C4-2B (cell line): Measurements from ENCODE around the gene MEX3B.

Experiments
- H3K27ac ChIP-seq: fragments of 450-650 bp; 2 replicates; pipeline ENCODE4 v1.5.1; 2017
- ZFX ChIP-seq: fragments of 450-650 bp; IDR thresholded peaks from 2 replicates; pipeline ENCODE4 v1.6.1; 2017
- TF ChIP-seq, protein P1 (sequence below): fragments of 450-650 bp; conservative IDR thresholded peaks from 2 replicates; pipeline ENCODE4 v1.5.1; 2017; ENCODE audit warnings: mild to moderate bottlenecking

The MEX3B gene

DNA sequence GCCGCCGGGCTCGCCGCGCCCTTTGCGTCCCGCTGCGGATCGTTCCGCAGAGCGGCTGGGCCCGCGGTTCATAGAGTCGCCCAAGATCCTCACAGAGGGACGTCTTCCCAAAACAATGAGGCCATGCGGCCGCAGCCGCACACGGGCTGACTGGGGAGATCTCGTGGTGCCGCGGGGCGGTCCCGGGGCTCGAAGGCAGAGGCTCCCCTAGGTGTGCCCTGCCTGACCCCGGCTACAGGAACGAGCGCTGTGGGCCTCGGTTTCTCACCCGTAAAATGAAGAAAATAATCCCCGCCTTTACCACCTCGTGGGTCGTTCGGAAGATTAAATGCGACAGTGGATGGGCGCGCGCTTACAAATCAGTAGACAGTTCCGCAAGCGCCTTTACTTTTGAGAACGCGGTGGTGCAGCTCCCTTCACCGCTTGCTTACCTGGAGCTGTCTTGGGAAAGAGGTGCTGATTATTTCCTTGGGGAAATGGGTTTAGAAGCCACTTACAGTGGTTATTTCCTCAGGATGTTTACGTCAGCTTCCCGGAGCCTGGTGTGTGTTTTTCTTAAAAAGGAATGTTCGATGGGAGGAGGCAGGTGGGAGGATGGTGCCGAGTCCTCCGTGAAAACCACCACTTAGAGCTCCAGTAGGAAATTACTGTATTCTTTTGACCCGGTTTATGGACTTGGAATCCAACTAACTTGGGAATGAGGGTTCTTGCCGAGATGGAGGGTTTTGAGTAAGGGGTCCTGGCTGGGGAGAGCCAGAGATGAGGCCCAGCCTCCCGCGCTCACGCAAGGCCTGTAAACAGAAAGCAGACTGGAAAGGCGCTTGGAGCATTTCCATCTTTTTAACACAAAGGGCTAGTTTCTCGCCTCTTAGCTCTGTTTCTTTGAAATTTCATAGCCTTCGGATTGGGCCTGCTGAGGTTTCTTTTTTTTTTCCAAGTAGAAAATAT lies 1.9 kb upstream of the MEX3B start:
- TF ChIP-seq, protein P1, sequence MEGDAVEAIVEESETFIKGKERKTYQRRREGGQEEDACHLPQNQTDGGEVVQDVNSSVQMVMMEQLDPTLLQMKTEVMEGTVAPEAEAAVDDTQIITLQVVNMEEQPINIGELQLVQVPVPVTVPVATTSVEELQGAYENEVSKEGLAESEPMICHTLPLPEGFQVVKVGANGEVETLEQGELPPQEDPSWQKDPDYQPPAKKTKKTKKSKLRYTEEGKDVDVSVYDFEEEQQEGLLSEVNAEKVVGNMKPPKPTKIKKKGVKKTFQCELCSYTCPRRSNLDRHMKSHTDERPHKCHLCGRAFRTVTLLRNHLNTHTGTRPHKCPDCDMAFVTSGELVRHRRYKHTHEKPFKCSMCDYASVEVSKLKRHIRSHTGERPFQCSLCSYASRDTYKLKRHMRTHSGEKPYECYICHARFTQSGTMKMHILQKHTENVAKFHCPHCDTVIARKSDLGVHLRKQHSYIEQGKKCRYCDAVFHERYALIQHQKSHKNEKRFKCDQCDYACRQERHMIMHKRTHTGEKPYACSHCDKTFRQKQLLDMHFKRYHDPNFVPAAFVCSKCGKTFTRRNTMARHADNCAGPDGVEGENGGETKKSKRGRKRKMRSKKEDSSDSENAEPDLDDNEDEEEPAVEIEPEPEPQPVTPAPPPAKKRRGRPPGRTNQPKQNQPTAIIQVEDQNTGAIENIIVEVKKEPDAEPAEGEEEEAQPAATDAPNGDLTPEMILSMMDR = peak; percentile 68
- no peak for TF ChIP-seq ZFX
- H3K27ac ChIP-seq = peak overlapping the region; percentile 87

DNA sequence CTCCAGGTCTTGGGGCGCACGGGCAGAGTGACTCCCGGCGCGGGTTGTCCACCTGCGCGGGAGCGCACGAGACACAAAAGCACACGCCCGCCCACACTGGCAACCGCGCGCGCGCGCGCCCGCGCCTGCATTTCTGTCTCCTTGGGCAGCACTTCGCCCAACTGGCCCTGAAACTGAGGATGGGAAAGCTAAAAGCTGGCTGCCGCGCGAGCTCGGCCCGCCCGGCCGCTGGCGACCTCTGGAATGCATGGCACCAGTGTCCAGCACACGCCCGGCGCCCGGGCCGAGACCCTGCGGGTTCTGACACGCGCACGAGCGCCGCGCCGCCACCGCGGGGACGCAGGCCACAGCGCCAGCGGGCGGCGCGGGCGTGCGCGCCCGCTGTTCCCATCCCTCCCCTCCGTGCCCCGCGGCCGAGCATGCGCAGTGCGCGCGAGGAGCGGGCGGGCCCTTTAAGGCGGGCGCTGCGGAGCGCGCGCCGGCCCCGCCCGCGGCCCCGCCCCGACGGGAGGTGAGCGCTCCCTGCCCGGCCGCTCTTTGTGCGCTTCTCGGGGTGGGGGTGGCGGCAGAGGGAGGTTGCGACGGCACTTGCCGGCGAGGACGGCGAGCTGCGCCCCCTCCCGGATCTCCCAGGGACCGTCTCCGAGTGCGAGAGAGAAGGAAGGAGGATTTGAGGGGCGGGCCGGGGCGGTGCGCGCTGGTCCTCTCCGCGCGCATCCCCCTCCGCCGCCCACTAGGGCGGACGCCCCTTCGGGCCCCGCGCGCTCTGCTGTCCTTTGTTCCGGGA lies 1.0 kb upstream of the MEX3B start:
- peak overlapping the region; percentile 87 for H3K27ac ChIP-seq
- TF ChIP-seq, protein P1 = peak; percentile 88
- TF ChIP-seq ZFX = no peak

DNA sequence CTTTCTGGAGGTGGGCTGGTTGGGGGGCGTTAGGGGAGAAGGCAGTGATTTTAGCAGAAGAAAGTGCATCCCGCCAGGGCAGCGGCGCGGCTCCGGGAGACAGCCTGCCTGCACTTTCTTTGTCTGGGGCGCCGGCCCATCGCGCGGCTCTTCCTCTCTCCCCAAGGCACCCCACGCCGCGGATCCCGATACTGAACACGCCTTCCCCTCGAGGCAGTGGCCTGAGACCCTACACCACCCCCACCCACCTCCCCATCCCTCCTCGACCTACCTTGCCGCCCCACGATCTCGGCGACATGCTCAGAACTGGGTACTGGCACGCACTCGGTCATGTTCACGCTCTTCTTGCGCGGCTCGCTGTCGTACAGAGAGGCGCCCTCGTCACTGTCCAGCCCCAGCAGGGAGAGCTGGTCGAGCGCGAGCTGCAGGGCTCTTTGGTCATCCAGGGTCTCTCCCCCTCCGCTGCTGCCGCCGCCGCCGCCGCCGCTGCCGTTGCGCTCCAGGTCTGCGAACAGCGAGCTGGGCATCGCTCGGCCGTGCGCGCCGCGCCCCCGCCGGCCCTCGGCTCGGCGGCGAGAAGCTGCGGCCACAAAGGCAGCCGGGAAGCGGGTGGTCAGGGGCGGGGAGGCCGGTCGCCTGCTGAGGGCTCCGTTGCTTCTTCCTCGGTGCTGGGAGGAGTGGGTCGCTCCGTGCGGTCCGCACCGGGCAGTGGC lies 483 bp downstream of the MEX3B start:
- H3K27ac ChIP-seq = peak overlapping the region; percentile 87

DNA sequence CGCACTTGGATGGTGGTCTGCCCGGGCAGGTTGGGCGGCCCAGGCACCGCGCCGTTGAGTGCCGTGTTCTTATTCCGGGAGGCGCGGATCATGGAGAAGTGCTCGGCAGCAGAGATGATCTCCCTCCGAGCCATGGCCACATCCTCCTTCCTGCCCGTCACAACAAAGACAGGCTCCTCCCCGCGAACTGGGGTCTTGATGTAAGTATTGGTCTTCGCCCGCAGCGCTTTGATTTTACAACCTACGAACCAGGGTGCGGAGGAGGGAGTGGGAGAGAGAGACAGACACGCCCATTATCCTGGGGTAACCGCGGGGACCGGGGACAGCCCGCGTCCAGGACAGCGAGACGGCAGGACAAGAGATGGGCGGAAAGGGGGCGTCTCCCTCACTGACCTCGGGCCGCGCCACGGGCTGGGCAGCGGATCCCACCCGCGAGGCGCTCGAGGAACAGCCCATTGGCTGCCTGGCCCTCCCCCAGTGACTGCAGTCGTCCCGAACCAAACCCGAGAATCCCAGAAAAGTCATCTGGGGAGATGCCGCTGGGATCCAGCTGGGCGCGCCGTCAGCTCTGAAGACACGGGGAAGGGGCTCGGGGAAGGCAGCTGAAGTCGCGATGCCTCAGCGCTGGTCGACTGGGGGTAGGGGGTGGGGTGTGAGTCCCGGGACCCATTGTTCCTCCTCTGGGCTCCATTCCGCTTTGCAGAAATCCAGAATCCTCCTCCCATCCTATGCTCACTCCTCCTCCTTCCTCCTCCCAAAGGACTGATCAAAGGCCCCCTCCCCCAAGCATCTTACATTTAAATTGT lies 1.2 kb downstream of the MEX3B start:
- TF ChIP-seq, protein P1 = no peak
- no peak for TF ChIP-seq ZFX
- H3K27ac ChIP-seq = peak overlapping the region; percentile 87

More for the DNA sequence above, 483 bp downstream of the MEX3B start:
- TF ChIP-seq, protein P1 = no peak
- no peak for TF ChIP-seq ZFX

DNA sequence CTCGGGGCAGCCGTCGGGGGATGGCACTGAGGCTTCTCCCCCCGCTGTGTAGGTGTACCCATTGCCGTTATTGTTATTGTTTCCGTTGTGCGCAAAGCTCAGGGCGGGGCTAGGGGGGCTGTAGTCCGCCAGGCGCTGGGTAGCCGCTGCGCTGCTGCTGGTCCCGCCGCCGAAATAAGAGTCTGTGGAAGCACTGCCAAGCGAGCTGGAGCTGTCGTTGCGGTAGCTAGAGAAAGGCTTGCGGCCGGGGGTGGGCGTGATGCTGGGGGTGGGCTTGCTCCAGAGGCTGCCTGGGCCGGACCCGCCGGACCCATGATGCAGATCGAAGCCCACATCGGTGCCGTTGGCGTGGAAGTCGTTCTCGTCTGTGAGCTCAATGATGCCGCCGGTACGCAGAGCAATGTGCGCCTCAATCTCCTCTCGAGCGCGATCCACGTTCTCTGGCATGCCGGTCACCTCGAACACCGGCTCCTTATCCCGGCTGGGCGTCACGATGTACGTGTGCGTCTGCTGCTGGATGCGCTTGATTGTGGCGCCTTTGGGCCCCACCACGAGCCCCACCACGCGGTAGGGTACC lies 1.9 kb downstream of the MEX3B start:
- H3K27ac ChIP-seq = no peak overlapping the region
- no peak for TF ChIP-seq ZFX
- TF ChIP-seq, protein P1 = no peak

DNA sequence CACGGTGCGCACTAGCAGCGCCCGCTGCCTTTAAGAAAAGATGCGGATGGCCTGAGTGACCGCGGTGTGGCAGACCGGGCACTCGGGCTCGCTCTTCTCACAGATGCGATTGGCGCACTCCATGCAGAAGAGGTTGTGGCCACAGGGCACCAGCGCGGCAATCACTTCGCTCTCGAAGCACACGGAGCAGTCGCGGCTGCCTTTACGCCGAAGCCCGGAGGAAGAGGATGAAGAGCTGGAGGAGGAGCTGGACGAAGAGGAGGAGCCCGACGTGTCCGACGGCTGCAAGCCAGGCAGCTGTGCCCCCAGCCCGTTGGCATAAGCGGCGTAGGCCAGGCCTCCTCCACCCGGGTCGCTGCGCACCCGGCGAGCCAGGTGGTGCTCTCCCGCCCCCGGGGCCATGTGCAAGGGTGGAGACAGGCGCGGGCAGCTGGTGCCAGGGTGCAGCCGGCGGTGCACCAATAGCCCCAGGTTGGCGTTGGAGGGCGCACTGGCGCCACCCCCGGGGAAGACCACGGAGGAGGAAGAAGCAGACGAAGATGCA lies 2.6 kb downstream of the MEX3B start:
- H3K27ac ChIP-seq = no peak overlapping the region
- TF ChIP-seq ZFX = no peak
- TF ChIP-seq, protein P1 = no peak
